ENCODE measurements around the gene AVPR2. TPM values are rescaled to one million over a fixed set of nuclear protein-coding genes. Genes with fewer than 3 reads are reported as not detected.

Gene AVPR2
- total RNA-seq, 1 donor from 2014 or later = 0.77 TPM

DNA sequence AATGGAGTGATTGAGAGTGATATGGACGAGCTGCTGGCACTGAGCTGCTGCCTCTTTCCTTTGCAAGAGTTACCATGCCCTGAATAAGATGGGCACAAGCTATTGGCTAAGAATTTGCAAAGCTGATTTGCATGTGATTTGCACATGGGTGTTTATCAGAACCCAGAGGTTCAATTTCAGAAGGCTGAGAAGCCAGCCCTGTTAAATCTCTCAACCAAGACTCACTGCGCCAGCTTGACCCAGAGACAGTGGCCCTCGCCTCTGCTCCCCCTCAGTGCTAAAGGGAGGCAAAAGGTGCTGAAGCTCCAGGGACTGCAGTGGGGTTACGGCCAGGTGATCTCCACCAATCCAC lies 20.9 kb downstream of the AVPR2 start:
- DNase-seq (ENCODE audit: low spot score) = no peak
- Mint-ChIP-seq H3K27me3 (ENCODE audit: unreplicated experiment) (peaks cover 2% of the 10 kb centered on the region), H3K4me3 (ENCODE audit: unreplicated experiment) (peak overlapping the region; percentile 89), H3K36me3 (ENCODE audit: low read depth, unreplicated experiment) (peaks cover 5% of the 10 kb centered on the region), H3K27ac (ENCODE audit: unreplicated experiment) (no peak overlapping the region), H3K4me1 (ENCODE audit: unreplicated experiment) (peaks cover 17% of the 10 kb centered on the region), H3K9me3 (ENCODE audit: unreplicated experiment) (no peaks in the 10 kb centered on the region)
- TF ChIP-seq, protein P1, sequence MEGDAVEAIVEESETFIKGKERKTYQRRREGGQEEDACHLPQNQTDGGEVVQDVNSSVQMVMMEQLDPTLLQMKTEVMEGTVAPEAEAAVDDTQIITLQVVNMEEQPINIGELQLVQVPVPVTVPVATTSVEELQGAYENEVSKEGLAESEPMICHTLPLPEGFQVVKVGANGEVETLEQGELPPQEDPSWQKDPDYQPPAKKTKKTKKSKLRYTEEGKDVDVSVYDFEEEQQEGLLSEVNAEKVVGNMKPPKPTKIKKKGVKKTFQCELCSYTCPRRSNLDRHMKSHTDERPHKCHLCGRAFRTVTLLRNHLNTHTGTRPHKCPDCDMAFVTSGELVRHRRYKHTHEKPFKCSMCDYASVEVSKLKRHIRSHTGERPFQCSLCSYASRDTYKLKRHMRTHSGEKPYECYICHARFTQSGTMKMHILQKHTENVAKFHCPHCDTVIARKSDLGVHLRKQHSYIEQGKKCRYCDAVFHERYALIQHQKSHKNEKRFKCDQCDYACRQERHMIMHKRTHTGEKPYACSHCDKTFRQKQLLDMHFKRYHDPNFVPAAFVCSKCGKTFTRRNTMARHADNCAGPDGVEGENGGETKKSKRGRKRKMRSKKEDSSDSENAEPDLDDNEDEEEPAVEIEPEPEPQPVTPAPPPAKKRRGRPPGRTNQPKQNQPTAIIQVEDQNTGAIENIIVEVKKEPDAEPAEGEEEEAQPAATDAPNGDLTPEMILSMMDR (IDR thresholded peaks at IDR 0.05; ENCODE audit: unreplicated experiment) = no peak

DNA sequence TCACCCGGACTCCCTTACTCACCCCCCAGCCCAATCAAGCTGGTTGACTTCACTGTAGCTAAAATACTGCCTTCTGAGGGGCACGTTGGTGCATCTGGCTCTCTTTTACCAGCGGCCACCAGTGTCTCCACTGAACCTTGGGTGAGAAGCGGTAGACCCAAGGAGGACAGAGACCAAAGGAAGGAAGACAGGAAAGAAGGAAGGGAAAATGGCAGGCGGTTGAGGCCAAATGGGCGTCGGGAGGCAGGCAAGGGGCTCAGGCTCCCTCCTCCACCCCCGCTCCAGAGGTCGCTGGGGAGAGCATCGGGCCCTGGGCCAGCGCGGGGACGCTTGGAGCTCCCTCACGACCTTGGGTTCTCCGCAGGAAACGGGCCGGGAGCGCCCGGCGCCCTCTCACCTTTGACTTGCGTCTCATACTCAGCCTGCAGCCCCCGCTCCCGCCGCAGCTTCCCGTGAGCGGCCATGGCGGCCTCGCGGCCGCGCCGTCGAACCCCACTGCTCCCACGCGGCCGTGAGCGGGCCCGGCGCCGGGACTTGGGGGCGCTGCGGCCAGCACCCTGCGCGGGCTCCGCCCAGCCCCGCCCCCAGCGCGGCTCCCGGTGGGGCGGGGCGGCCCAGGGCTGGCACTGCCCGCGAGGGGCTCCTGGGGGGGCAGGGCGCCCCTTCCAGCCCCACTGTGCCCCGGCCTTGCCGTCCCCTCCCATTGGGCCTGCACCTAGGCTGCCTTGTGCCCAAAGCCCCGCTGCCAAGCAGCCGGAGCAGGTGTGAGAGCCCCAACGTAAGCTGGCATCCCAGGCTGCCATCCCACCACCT lies 21.5 kb downstream of the AVPR2 start, which contains the start of gene ARHGAP4:
Gene ARHGAP4 (minus strand): TSS at position 526 of the 813 bp plus-strand sequence. CDS start 62 bp downstream, at position 464.
- Mint-ChIP-seq H3K4me1 (ENCODE audit: unreplicated experiment) (peaks cover 16% of the 10 kb centered on the region), H3K4me3 (ENCODE audit: unreplicated experiment) (peak within 1 kb of the TSS; percentile 89), H3K27me3 (ENCODE audit: unreplicated experiment) (peaks cover 2% of the 10 kb centered on the region), H3K36me3 (ENCODE audit: low read depth, unreplicated experiment) (peaks cover 10% of the 10 kb centered on the region), H3K27ac (ENCODE audit: unreplicated experiment) (peak within 1 kb of the TSS; percentile 52), H3K9me3 (ENCODE audit: unreplicated experiment) (no peaks in the 10 kb centered on the region)
- TF ChIP-seq, protein P1 (IDR thresholded peaks at IDR 0.05; ENCODE audit: unreplicated experiment) = no peak
- no peak for DNase-seq (ENCODE audit: low spot score)

DNA sequence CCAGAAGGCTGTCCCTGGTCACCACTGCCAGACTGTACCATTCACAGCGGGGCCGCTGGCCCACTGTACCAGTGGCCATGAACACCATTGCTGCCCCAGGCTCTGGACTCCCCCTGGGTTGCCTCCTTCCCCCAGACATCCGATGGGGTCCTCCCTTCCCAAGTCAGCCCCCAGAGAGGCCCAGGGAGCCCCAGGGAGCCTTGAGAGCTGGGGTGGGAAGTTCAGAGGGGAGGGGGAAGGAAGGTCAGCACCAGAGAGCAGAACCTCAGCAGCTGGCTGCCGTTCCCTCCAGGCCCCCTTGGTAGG lies 22.0 kb downstream of the AVPR2 start:
- H3K4me1 Mint-ChIP-seq (ENCODE audit: unreplicated experiment) = peaks cover 14% of the 10 kb centered on the region
- DNase-seq (ENCODE audit: low spot score) = no peak

DNA sequence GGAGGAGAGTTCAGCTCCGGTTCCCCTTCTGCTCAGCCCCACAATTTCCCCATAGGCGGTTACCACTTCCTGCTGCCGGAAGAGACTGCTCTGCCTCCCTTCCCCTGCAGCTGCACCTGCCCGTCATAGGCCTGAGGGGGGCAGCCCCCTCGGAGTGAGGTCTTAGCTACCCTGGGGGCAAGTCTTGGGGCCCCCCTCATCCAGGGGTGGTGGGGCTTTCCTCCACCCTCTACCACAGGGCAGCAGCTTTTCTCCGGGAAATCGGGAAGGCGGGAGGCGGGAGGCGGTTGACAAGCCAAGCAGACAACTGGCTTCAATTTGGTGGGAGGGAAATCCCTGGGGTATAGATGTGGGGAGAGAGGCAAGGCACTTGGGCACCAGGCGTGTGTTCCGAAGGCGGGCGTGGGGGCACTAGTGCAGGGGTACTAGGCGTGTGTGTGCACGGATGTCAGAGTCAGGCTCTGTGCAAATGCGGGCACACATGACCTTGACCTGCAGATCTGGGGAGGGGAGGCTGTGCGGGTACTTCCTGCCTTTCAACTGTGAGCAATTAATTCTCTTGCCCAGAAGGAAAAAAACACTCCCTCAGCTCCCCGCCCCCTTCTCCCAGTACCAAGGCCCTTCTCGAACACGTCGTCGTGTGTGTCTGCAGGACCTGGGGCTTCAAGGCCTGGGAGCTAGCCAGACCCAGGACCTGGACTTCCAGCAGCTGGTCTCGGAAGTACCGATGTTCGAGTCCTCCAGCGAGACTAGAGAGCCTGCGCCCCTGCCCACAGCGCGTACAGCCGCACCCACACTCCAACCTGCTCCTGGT lies 22.6 kb downstream of the AVPR2 start:
- peak overlapping the region; percentile 30 for H3K27ac Mint-ChIP-seq (ENCODE audit: unreplicated experiment)
- TF ChIP-seq, protein P1 (IDR thresholded peaks at IDR 0.05; ENCODE audit: unreplicated experiment) = no peak
- peaks cover 4% of the 10 kb centered on the region for H3K27me3 Mint-ChIP-seq (ENCODE audit: unreplicated experiment)
- no peak for DNase-seq (ENCODE audit: low spot score)
- peaks cover 14% of the 10 kb centered on the region for H3K4me1 Mint-ChIP-seq (ENCODE audit: unreplicated experiment)
- no peaks in the 10 kb centered on the region for H3K9me3 Mint-ChIP-seq (ENCODE audit: unreplicated experiment)
- peak overlapping the region; percentile 78 for H3K4me3 Mint-ChIP-seq (ENCODE audit: unreplicated experiment)
- peaks cover 11% of the 10 kb centered on the region for H3K36me3 Mint-ChIP-seq (ENCODE audit: low read depth, unreplicated experiment)

More for the DNA sequence above, 22.0 kb downstream of the AVPR2 start:
- TF ChIP-seq, protein P1 (IDR thresholded peaks at IDR 0.05; ENCODE audit: unreplicated experiment) = no peak
- Mint-ChIP-seq H3K27ac (ENCODE audit: unreplicated experiment) (no peak overlapping the region), H3K36me3 (ENCODE audit: low read depth, unreplicated experiment) (peaks cover 11% of the 10 kb centered on the region), H3K27me3 (ENCODE audit: unreplicated experiment) (peaks cover 2% of the 10 kb centered on the region), H3K9me3 (ENCODE audit: unreplicated experiment) (no peaks in the 10 kb centered on the region), H3K4me3 (ENCODE audit: unreplicated experiment) (peak overlapping the region; percentile 78)

DNA sequence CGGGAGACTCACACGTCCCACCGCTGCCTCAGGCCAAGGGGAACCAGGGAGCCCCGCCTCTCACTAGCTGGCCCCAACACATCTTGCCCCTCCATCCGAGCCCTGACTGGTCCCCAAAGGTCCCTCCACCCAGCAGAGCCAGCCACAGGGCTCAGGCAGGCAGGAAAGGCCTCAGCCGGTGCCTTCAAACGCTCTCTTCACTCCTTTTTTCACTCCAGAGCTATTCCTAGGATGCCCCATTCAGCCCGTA lies 23.1 kb downstream of the AVPR2 start:
- TF ChIP-seq, protein P1 (IDR thresholded peaks at IDR 0.05; ENCODE audit: unreplicated experiment) = no peak
- no peak for DNase-seq (ENCODE audit: low spot score)
- H3K27me3 Mint-ChIP-seq (ENCODE audit: unreplicated experiment) = peaks cover 4% of the 10 kb centered on the region
- H3K9me3 Mint-ChIP-seq (ENCODE audit: unreplicated experiment) = no peaks in the 10 kb centered on the region
- peak overlapping the region; percentile 78 for H3K4me3 Mint-ChIP-seq (ENCODE audit: unreplicated experiment)
- H3K4me1 Mint-ChIP-seq (ENCODE audit: unreplicated experiment) = peaks cover 12% of the 10 kb centered on the region
- H3K36me3 Mint-ChIP-seq (ENCODE audit: low read depth, unreplicated experiment) = peaks cover 11% of the 10 kb centered on the region
- peak overlapping the region; percentile 30 for H3K27ac Mint-ChIP-seq (ENCODE audit: unreplicated experiment)

Measured in endothelial cell (in vitro differentiated cells).